Measurements from ENCODE around the gene CTNNA3. TPM values are rescaled to one million over a fixed set of nuclear protein-coding genes. Genes with fewer than 3 reads are reported as not detected.

Gene CTNNA3
- total RNA-seq, 1 donor from 2014 or later = under 0.01 TPM

DNA sequence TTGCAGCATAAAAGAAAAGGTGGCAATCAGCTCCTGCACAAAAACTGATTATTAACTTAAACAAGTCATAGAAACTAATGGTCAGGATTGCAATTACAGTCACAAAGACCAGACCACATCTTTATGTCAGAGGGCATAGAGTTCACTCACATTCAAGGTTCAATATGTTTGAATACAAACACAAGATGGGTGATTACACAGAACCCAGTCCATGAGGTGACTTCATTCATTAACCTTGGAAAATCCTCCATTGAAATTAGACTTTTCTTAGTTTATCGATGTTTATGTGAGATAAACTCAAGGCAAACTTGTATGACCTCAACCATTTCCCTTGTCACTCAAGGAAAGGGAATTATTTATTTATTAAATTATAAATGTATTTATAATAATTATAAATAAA is 1158.8 kb downstream of the CTNNA3 start:
- H3K4me3 ChIP-seq = no peak overlapping the region
- no peak for DNase-seq (ENCODE audit: low spot score in 2 of 2)
- intact Hi-C loops (cut with DNase I) = no loop called here

DNA sequence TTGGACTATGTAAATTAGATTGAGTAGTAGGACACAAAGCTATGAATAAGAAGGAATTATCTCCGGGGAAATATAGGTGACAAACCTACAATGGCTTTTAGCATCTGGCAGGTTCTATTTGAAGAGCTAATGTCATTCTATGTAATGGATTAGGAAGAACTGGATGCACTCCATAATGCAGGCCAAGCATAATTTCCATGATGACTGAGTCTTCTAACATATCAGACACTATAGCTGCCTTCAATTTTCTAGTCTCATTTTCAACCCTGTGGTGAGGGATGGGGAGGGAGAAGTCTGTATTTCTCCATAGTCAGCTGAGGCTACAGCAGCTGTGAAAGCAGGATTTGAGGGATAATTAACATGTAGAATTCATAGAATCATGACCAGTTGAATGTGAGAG is 1160.6 kb downstream of the CTNNA3 start:
- Histone ChIP-seq H3K27ac (no peak overlapping the region), H3K36me3 (no peaks in the 10 kb centered on the region), H3K4me3 (no peak overlapping the region), H3K9me3 (no peaks in the 10 kb centered on the region), H3K4me1 (no peaks in the 10 kb centered on the region), H3K27me3 (no peaks in the 10 kb centered on the region)
- TF ChIP-seq, protein P1, sequence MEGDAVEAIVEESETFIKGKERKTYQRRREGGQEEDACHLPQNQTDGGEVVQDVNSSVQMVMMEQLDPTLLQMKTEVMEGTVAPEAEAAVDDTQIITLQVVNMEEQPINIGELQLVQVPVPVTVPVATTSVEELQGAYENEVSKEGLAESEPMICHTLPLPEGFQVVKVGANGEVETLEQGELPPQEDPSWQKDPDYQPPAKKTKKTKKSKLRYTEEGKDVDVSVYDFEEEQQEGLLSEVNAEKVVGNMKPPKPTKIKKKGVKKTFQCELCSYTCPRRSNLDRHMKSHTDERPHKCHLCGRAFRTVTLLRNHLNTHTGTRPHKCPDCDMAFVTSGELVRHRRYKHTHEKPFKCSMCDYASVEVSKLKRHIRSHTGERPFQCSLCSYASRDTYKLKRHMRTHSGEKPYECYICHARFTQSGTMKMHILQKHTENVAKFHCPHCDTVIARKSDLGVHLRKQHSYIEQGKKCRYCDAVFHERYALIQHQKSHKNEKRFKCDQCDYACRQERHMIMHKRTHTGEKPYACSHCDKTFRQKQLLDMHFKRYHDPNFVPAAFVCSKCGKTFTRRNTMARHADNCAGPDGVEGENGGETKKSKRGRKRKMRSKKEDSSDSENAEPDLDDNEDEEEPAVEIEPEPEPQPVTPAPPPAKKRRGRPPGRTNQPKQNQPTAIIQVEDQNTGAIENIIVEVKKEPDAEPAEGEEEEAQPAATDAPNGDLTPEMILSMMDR (IDR thresholded peaks at IDR 0.05) = no peak
- DNase-seq (ENCODE audit: low spot score in 2 of 2) = no peak
- intact Hi-C loops (cut with DNase I) = no loop called here

More for the DNA sequence above, 1158.8 kb downstream of the CTNNA3 start:
- H3K27me3 ChIP-seq = no peaks in the 10 kb centered on the region
- H3K27ac ChIP-seq = no peak overlapping the region
- no peaks in the 10 kb centered on the region for H3K36me3 ChIP-seq
- no peaks in the 10 kb centered on the region for H3K9me3 ChIP-seq
- TF ChIP-seq, protein P1 (IDR thresholded peaks at IDR 0.05) = no peak
- no peaks in the 10 kb centered on the region for H3K4me1 ChIP-seq

DNA sequence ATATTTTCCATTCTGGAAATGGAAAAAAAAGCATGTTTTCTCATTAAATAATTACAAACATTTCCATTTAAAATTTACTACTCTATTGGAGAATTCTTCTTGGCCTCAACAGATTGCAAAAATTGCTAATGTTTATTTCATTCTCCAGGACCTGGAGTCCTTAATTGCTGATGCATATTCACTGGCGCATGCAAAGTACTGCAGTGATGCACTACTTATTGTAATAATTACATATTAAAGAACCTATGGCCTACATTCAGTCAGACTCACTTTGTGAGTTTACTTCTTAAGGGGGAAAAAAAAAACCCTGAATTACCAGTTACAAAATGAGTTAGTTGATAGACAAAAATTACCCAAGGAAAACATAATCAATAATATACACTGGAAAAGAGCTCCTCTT is 1161.1 kb downstream of the CTNNA3 start:
- intact Hi-C loops (cut with DNase I) = no loop called here
- DNase-seq (ENCODE audit: low spot score in 2 of 2) = no peak
- Histone ChIP-seq H3K4me1 (no peaks in the 10 kb centered on the region), H3K27ac (no peak overlapping the region), H3K4me3 (no peak overlapping the region), H3K36me3 (no peaks in the 10 kb centered on the region), H3K27me3 (no peaks in the 10 kb centered on the region), H3K9me3 (no peaks in the 10 kb centered on the region)
- TF ChIP-seq, protein P1 (IDR thresholded peaks at IDR 0.05) = no peak

DNA sequence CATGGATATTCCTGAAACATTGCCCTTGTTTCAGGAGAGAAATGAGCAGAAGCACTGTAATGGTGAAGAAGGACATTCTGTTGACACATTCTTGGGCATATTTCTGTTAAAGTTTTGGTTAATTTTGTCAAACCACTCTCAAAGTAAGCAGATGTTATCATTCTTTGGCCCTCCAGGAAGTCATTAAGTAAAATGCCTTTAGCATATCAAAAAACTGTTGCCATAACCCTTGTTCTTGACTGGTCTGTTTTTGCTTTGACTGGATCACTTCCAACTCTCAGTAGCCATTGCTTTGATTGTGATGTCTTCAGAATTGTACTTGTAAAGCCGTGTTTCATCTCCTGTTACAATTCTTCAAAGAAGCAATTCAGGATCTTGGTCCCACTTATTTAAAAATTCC is 1174.5 kb downstream of the CTNNA3 start:
- DNase-seq (ENCODE audit: low spot score in 2 of 2) = no peak
- no peaks in the 10 kb centered on the region for H3K9me3 ChIP-seq
- H3K36me3 ChIP-seq = no peaks in the 10 kb centered on the region
- intact Hi-C loops (cut with DNase I) = no loop called here
- H3K4me3 ChIP-seq = no peak overlapping the region
- H3K27me3 ChIP-seq = no peaks in the 10 kb centered on the region
- TF ChIP-seq, protein P1 (IDR thresholded peaks at IDR 0.05) = no peak
- no peaks in the 10 kb centered on the region for H3K4me1 ChIP-seq
- no peak overlapping the region for H3K27ac ChIP-seq

DNA sequence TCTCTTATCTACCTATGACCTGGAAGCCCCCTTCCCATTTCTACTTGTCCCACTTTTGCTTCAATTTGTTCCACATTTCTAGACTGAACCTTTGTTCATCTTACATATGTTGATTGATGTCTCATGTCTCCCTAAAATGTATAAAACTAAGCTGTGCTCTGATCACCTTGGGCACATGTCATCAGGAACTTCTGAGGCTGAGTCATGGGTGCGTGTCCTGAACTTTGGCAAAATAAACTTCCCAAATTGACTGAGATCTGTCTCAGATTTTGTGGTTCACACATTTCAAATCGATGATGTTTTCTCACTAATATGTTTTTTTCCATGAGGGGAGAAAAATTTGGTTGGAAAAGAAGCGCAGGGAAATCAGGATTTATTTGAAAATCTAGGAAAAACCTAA is 1176.4 kb downstream of the CTNNA3 start:
- no peaks in the 10 kb centered on the region for H3K9me3 ChIP-seq
- intact Hi-C loops (cut with DNase I) = no loop called here
- H3K36me3 ChIP-seq = no peaks in the 10 kb centered on the region
- no peaks in the 10 kb centered on the region for H3K27me3 ChIP-seq
- TF ChIP-seq, protein P1 (IDR thresholded peaks at IDR 0.05) = no peak
- no peak overlapping the region for H3K27ac ChIP-seq
- DNase-seq (ENCODE audit: low spot score in 2 of 2) = no peak
- H3K4me1 ChIP-seq = no peaks in the 10 kb centered on the region
- no peak overlapping the region for H3K4me3 ChIP-seq

DNA sequence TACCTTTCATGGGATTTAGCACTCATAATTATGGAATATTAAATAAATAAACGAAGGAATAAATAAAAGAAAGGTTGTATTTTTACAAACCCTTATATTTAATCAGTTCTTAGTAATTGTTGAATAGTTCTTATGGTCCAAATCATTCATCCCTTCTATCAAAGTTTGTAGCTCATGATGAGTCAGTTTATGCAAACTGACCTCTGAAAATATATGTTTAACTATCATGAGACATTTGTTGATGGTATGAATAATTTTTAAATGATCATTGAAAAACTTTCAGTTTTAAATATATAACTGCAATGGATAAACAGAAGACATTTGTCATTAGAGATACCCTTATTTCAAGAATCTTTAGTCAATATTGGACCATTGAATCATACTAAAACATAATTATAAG is 1181.3 kb downstream of the CTNNA3 start:
- no peak overlapping the region for H3K27ac ChIP-seq
- no peaks in the 10 kb centered on the region for H3K36me3 ChIP-seq
- no peaks in the 10 kb centered on the region for H3K9me3 ChIP-seq
- DNase-seq (ENCODE audit: low spot score in 2 of 2) = no peak
- no peaks in the 10 kb centered on the region for H3K27me3 ChIP-seq
- no peak overlapping the region for H3K4me3 ChIP-seq
- no peaks in the 10 kb centered on the region for H3K4me1 ChIP-seq
- TF ChIP-seq, protein P1 (IDR thresholded peaks at IDR 0.05) = no peak
- intact Hi-C loops (cut with DNase I) = no loop called here

Data from ascending aorta (tissue), 2 donors.